Left ventricle myocardium inferior (tissue), 1 donor: ENCODE measurements around the gene EXOSC7. TPM values are rescaled to one million over a fixed set of nuclear protein-coding genes. Genes with fewer than 3 reads are reported as not detected.
A peak's percentile ranks its signal among the peaks of the same experiment; 100 is the strongest.

Experiments used
- DNase-seq: peaks from one replicate; pipeline ENCODE4 v3.0.0-alpha.2; 2020
- H3K27ac ChIP-seq: fragments of 200-600 bp; replicated peaks from 2 replicates; pipeline ENCODE4 v1.8.0; 2021
- H3K27me3 ChIP-seq: fragments of 200-600 bp; 2 replicates; pipeline ENCODE4 v1.8.0; 2021; ENCODE audit warnings: low read depth
- H3K36me3 ChIP-seq: fragments of 200-600 bp; 2 replicates; pipeline ENCODE4 v1.8.0; 2021
- H3K4me1 ChIP-seq: fragments of 200-600 bp; 2 replicates; pipeline ENCODE4 v1.8.0; 2021
- H3K4me3 ChIP-seq: fragments of 200-600 bp; 2 replicates; pipeline ENCODE4 v1.8.0; 2021; ENCODE audit warnings: mild to moderate bottlenecking, moderate library complexity
- H3K9me3 ChIP-seq: fragments of 200-600 bp; replicated peaks from 2 replicates; pipeline ENCODE4 v1.8.0; 2021
- intact Hi-C: fragments of 100-400 bp; cut with micrococcal nuclease; formaldehyde crosslinking; loops from one replicate; pipeline ENCODE4 v1.11.0; 2022
- total RNA-seq: library from RNA; stranded (reverse); fragmentation: NEBNext Ultra II Directional; extraction: Animal tissue kit (Norgen Biotek cat#: 25700); gene quantifications from one replicate; pipeline ENCODE4 v1.2.1, GENCODE V29; 2021
- TF ChIP-seq, protein P1 (sequence below): fragments of 200-600 bp; IDR thresholded peaks from 2 replicates; pipeline ENCODE4 v1.8.0; 2021; ENCODE audit warnings: antibody characterized with exemption, mild to moderate bottlenecking, borderline replicate concordance
- donor health status: DM: no; HTN: yes; CAD: no; lungs with severe emphysema.

The EXOSC7 gene
- total RNA-seq, 1 donor from 2014 or later: 27.2 TPM

GRCh38 chr3:45029216-45029615 is 53.2 kb downstream of the EXOSC7 start:
- intact Hi-C loops: no loop called here
- no peak for DNase-seq
- Histone ChIP-seq H3K4me3 (peak overlapping the region; percentile 69), H3K27ac (peak overlapping the region; percentile 93), H3K27me3 (no peaks in the 10 kb centered on the region), H3K4me1 (peaks cover 84% of the 10 kb centered on the region), H3K9me3 (no peaks in the 10 kb centered on the region), H3K36me3 (peaks cover 24% of the 10 kb centered on the region)
- TF ChIP-seq, protein P1, sequence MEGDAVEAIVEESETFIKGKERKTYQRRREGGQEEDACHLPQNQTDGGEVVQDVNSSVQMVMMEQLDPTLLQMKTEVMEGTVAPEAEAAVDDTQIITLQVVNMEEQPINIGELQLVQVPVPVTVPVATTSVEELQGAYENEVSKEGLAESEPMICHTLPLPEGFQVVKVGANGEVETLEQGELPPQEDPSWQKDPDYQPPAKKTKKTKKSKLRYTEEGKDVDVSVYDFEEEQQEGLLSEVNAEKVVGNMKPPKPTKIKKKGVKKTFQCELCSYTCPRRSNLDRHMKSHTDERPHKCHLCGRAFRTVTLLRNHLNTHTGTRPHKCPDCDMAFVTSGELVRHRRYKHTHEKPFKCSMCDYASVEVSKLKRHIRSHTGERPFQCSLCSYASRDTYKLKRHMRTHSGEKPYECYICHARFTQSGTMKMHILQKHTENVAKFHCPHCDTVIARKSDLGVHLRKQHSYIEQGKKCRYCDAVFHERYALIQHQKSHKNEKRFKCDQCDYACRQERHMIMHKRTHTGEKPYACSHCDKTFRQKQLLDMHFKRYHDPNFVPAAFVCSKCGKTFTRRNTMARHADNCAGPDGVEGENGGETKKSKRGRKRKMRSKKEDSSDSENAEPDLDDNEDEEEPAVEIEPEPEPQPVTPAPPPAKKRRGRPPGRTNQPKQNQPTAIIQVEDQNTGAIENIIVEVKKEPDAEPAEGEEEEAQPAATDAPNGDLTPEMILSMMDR: no peak

DNA sequence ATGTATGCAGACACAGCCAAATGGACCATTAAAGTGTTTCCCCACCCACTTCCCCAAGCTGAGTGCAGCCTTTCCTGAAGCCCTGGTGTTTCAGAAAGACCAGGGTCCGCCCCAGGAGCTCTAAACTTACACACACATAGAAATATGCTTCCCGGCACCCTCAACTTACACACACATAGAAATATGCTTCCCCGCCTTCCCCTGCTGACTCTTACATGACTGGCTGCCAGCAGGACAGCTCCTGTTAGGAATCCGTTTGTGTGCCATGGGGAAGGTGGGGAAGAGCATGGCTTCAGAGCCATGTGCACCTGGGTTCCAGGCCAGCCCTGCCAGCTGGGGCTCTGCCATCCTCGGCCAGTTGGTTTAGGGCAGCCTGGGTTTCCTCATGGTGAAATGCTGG is 53.6 kb downstream of the EXOSC7 start:
- peak overlapping the region; percentile 93 for H3K27ac ChIP-seq
- no peaks in the 10 kb centered on the region for H3K27me3 ChIP-seq
- H3K4me3 ChIP-seq: peak overlapping the region; percentile 69
- no peaks in the 10 kb centered on the region for H3K9me3 ChIP-seq
- TF ChIP-seq, protein P1: no peak
- H3K4me1 ChIP-seq: peaks cover 84% of the 10 kb centered on the region
- intact Hi-C loops: no loop called here
- H3K36me3 ChIP-seq: peaks cover 24% of the 10 kb centered on the region
- DNase-seq: no peak

GRCh38 chr3:45031531-45031930 is 55.5 kb downstream of the EXOSC7 start:
- H3K4me1 ChIP-seq: peaks cover 86% of the 10 kb centered on the region
- no peak for DNase-seq
- peaks cover 24% of the 10 kb centered on the region for H3K36me3 ChIP-seq
- H3K4me3 ChIP-seq: no peak overlapping the region
- no peak overlapping the region for H3K27ac ChIP-seq
- H3K9me3 ChIP-seq: no peaks in the 10 kb centered on the region
- intact Hi-C loops: no loop called here
- H3K27me3 ChIP-seq: no peaks in the 10 kb centered on the region
- TF ChIP-seq, protein P1: no peak

- peaks cover 24% of the 10 kb centered on the region for H3K36me3 ChIP-seq
- peaks cover 86% of the 10 kb centered on the region for H3K4me1 ChIP-seq
- no peak for DNase-seq
- H3K27ac ChIP-seq: no peak overlapping the region
- H3K9me3 ChIP-seq: no peaks in the 10 kb centered on the region
- no peaks in the 10 kb centered on the region for H3K27me3 ChIP-seq
- TF ChIP-seq, protein P1: no peak
- intact Hi-C loops: no loop called here
- no peak overlapping the region for H3K4me3 ChIP-seq
These were observed 56.1 kb downstream of the EXOSC7 start for GRCh38 chr3:45032113-45032512.

- no peak overlapping the region for H3K4me3 ChIP-seq
- peaks cover 74% of the 10 kb centered on the region for H3K4me1 ChIP-seq
- no peaks in the 10 kb centered on the region for H3K9me3 ChIP-seq
- DNase-seq: no peak
- intact Hi-C loops: no loop called here
- peaks cover 24% of the 10 kb centered on the region for H3K36me3 ChIP-seq
- H3K27me3 ChIP-seq: no peaks in the 10 kb centered on the region
- H3K27ac ChIP-seq: peak overlapping the region; percentile 71
- TF ChIP-seq, protein P1: no peak
These were observed 57.7 kb downstream of the EXOSC7 start for GRCh38 chr3:45033791-45034190.
